RPMI8226 (cell line): ENCODE results near the gene CAMK1G.

Source experiments
- DNase-seq: peaks from one replicate; pipeline ENCODE4 v3.0.0-alpha.2; 2015

The CAMK1G gene

GRCh38 chr1:209620487-209620884 lies 37.0 kb downstream of the CAMK1G start:
- no peak for DNase-seq

- no peak for DNase-seq
These were observed 37.8 kb downstream of the CAMK1G start for GRCh38 chr1:209621286-209621685.

GRCh38 chr1:209621741-209622655 lies 38.5 kb downstream of the CAMK1G start:
- no peak for DNase-seq

- no peak for DNase-seq
These were observed 39.6 kb downstream of the CAMK1G start for GRCh38 chr1:209622841-209623829.

GRCh38 chr1:209624558-209625549 lies 41.3 kb downstream of the CAMK1G start:
- DNase-seq = no peak

- peak; percentile 39 for DNase-seq
These were observed 42.3 kb downstream of the CAMK1G start for GRCh38 chr1:209625791-209626285.

- DNase-seq = no peak
These were observed 43.0 kb downstream of the CAMK1G start for GRCh38 chr1:209626346-209627026.

GRCh38 chr1:209627027-209627731 lies 43.7 kb downstream of the CAMK1G start:
- DNase-seq = no peak

- DNase-seq = peak; percentile 78
These were observed 44.2 kb downstream of the CAMK1G start for GRCh38 chr1:209627732-209628196.

- no peak for DNase-seq
These were observed 45.2 kb downstream of the CAMK1G start for GRCh38 chr1:209628618-209629299.

GRCh38 chr1:209629621-209630382 lies 46.3 kb downstream of the CAMK1G start:
- DNase-seq = no peak

- DNase-seq = no peak
These were observed 47.1 kb downstream of the CAMK1G start for GRCh38 chr1:209630383-209631225.

- peak; percentile 78 for DNase-seq
These were observed 50.0 kb downstream of the CAMK1G start for GRCh38 chr1:209633335-209633997.

GRCh38 chr1:209634005-209634737 lies 50.7 kb downstream of the CAMK1G start:
- no peak for DNase-seq

GRCh38 chr1:209635850-209636249 lies 52.3 kb downstream of the CAMK1G start:
- DNase-seq = no peak

- no peak for DNase-seq
These were observed 58.3 kb downstream of the CAMK1G start for GRCh38 chr1:209641832-209642172.

GRCh38 chr1:209642816-209643215 lies 59.3 kb downstream of the CAMK1G start:
- no peak for DNase-seq
